Hematopoietic multipotent progenitor cell treated with erythropoietin and hydrocortisone succinate and interleukin-3 and kit ligand, for 6 days (in vitro differentiated cells): ENCODE data around the gene ZNF526.
A peak's percentile ranks its signal among the peaks of the same experiment; 100 is the strongest.
"Not testable (repeated sequence)": the region's sequence is repeated elsewhere in the genome, so short reads cannot be mapped to it uniquely, and the experiment has no call there.

Source experiments
- DNase-seq: peaks from one replicate; pipeline ENCODE4 v3.0.0-alpha.2; 2015

ZNF526 gene

GRCh38 chr19:42248270-42249148 lies 28.4 kb downstream of the ZNF526 start:
- DNase-seq = no peak

GRCh38 chr19:42249149-42249750 lies 29.1 kb downstream of the ZNF526 start:
- no peak for DNase-seq

GRCh38 chr19:42249769-42250168 lies 29.7 kb downstream of the ZNF526 start:
- no peak for DNase-seq

- no peak for DNase-seq
Measured at GRCh38 chr19:42250183-42250665, 30.1 kb downstream of the ZNF526 start.

- DNase-seq = peak; percentile 63
Measured at GRCh38 chr19:42250666-42251531, 30.8 kb downstream of the ZNF526 start.

- no peak for DNase-seq
Measured at GRCh38 chr19:42251572-42252358, 31.7 kb downstream of the ZNF526 start.

GRCh38 chr19:42252365-42253244 lies 32.5 kb downstream of the ZNF526 start:
- DNase-seq = peak; percentile 46

GRCh38 chr19:42253245-42254088 lies 33.4 kb downstream of the ZNF526 start:
- peak; percentile 77 for DNase-seq

- peak; percentile 86 for DNase-seq
Measured at GRCh38 chr19:42254089-42254849, 34.2 kb downstream of the ZNF526 start.

GRCh38 chr19:42254850-42255765 lies 35.0 kb downstream of the ZNF526 start, which contains the start of gene ERF:
ERF (minus strand) TSS chr19:42255128; CDS start chr19:42254999, 129 bp downstream.
- peak; percentile 94 for DNase-seq

- DNase-seq = no peak
Measured at GRCh38 chr19:42255766-42256745, 35.9 kb downstream of the ZNF526 start.

GRCh38 chr19:42257842-42258241 lies 37.7 kb downstream of the ZNF526 start:
- not testable (repeated sequence) for DNase-seq

GRCh38 chr19:42261763-42262162 lies 41.7 kb downstream of the ZNF526 start:
- no peak for DNase-seq

GRCh38 chr19:42266105-42266504 lies 46.0 kb downstream of the ZNF526 start:
- not testable (repeated sequence) for DNase-seq

GRCh38 chr19:42266928-42267603 lies 47.0 kb downstream of the ZNF526 start:
- DNase-seq = not testable (repeated sequence)

GRCh38 chr19:42267644-42268141 lies 47.6 kb downstream of the ZNF526 start:
- no peak for DNase-seq
